OCI-LY1 (cell line): ENCODE measurements around the gene BACH1.

Experiments
- H2AFZ ChIP-seq: fragments of 200-600 bp; sonication (generic), shearing (Covaris generic); 2 replicates; pipeline ENCODE4 v1.6.0; 2014; ENCODE audit warnings: antibody characterized with exemption, mild to moderate bottlenecking, low read length
- H3F3A ChIP-seq: fragments of 200-600 bp; sonication (generic), shearing (Covaris generic); 2 replicates; pipeline ENCODE4 v1.6.0; 2014; ENCODE audit warnings: mild to moderate bottlenecking, antibody characterized with exemption, low read length, moderate library complexity; ENCODE audit not compliant: insufficient read depth
- H3K27ac ChIP-seq: fragments of 200-600 bp; sonication (generic); 2 replicates; pipeline ENCODE4 v1.5.1; 2014; ENCODE audit warnings: low read length, mixed run types, mild to moderate bottlenecking, low read depth; ENCODE audit not compliant: poor library complexity, severe bottlenecking
- H3K27me3 ChIP-seq: fragments of 200-600 bp; sonication (generic); 2 replicates; pipeline ENCODE4 v1.6.0; 2014; ENCODE audit warnings: antibody characterized with exemption, mild to moderate bottlenecking, low read length, moderate library complexity; ENCODE audit not compliant: insufficient read depth
- H3K36me3 ChIP-seq: fragments of 200-600 bp; sonication (generic); 2 replicates; pipeline ENCODE4 v1.6.1; 2014; ENCODE audit warnings: mild to moderate bottlenecking, antibody characterized with exemption, low read length, moderate library complexity, mixed read lengths; ENCODE audit not compliant: insufficient read depth
- H3K4me1 ChIP-seq: fragments of 200-600 bp; sonication (generic); 2 replicates; pipeline ENCODE4 v1.5.1; 2014; ENCODE audit warnings: mild to moderate bottlenecking, low read length, moderate library complexity; ENCODE audit not compliant: insufficient read depth, severe bottlenecking
- H3K4me2 ChIP-seq: fragments of 200-600 bp; sonication (generic), shearing (Covaris generic); 2 replicates; pipeline ENCODE4 v1.6.1; 2014; ENCODE audit warnings: low read length
- H3K4me3 ChIP-seq: fragments of 200-600 bp; sonication (generic); 2 replicates; pipeline ENCODE4 v1.5.1; 2014; ENCODE audit warnings: low read length, low read depth, mild to moderate bottlenecking, mixed read lengths; ENCODE audit not compliant: poor library complexity, severe bottlenecking
- H3K79me2 ChIP-seq: fragments of 200-600 bp; shearing (Covaris generic); 2 replicates; pipeline ENCODE4 v1.6.1; 2016; ENCODE audit warnings: mixed run types, low read length, mixed read lengths; ENCODE audit not compliant: insufficient read depth
- H3K9ac ChIP-seq: fragments of 200-600 bp; sonication (generic), shearing (Covaris generic); 2 replicates; pipeline ENCODE4 v1.6.1; 2014; ENCODE audit warnings: mild to moderate bottlenecking, low read length, mixed read lengths
- H3K9me2 ChIP-seq: fragments of 200-600 bp; sonication (generic), shearing (Covaris generic); 2 replicates; pipeline ENCODE4 v1.6.1; 2014; ENCODE audit warnings: low read depth, mild to moderate bottlenecking, low read length, mixed read lengths
- H3K9me3 ChIP-seq: fragments of 200-600 bp; shearing (Covaris generic); 2 replicates; pipeline ENCODE4 v1.6.1; 2014; ENCODE audit warnings: low read length, mixed read lengths
- H4K20me1 ChIP-seq: fragments of 200-600 bp; sonication (generic), shearing (Covaris generic); 2 replicates; pipeline ENCODE4 v1.6.0; 2016; ENCODE audit warnings: mild to moderate bottlenecking, low read length; ENCODE audit not compliant: insufficient read depth
- CTCF ChIP-seq: fragments of 200-600 bp; sonication (generic), shearing (Covaris generic); IDR thresholded peaks from 2 replicates; pipeline ENCODE4 v1.5.1; 2017; ENCODE audit warnings: mild to moderate bottlenecking, antibody characterized with exemption, low read length, moderate library complexity, mixed read lengths
- EZH2 ChIP-seq: fragments of 200-600 bp; sonication (generic), shearing (Covaris generic); IDR thresholded peaks from 2 replicates; pipeline ENCODE4 v1.8.0; 2017; ENCODE audit warnings: borderline replicate concordance, mixed run types, mild to moderate bottlenecking, antibody characterized with exemption, low read length, moderate library complexity, mixed read lengths

BACH1 gene

DNA sequence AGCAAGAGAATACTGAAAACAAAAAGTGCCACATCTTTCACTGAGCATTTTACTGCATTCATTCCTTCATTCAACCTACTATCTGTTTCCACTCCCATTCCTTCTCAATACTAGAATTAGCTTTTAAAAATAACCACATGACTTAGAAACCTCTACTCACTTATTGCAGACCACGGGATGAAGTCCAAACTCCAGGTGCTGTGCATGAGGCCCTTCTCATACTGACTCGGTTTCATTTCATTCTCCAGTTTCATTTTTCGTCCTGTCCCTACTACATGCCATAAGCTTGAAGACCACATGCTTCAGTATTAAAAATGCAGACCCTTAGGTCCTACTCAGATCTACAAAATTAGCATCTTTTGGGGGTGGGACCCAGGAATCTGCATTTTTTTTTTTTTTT is 2.3 kb upstream of the BACH1 start:
- H3K4me2 ChIP-seq = no peak overlapping the region
- TF ChIP-seq CTCF (no peak), EZH2 (no peak)
- no peaks in the 10 kb centered on the region for H3K9me2 ChIP-seq
- H3K27me3 ChIP-seq = no peaks in the 10 kb centered on the region
- H3K4me3 ChIP-seq = no peak overlapping the region
- no peaks in the 10 kb centered on the region for H4K20me1 ChIP-seq
- H3K79me2 ChIP-seq = peaks cover 15% of the 10 kb centered on the region
- H3K27ac ChIP-seq = no peak overlapping the region
- H3F3A ChIP-seq = no peaks in the 10 kb centered on the region
- no peak overlapping the region for H2AFZ ChIP-seq
- H3K4me1 ChIP-seq = peaks cover 35% of the 10 kb centered on the region
- H3K9me3 ChIP-seq = no peaks in the 10 kb centered on the region
- no peak overlapping the region for H3K9ac ChIP-seq
- H3K36me3 ChIP-seq = no peaks in the 10 kb centered on the region

GRCh38 chr21:29297483-29298347 is 1.0 kb upstream of the BACH1 start:
- Histone ChIP-seq H3K27me3 (no peaks in the 10 kb centered on the region), H3K79me2 (peaks cover 28% of the 10 kb centered on the region), H3K9me2 (no peaks in the 10 kb centered on the region), H3F3A (no peaks in the 10 kb centered on the region), H3K36me3 (no peaks in the 10 kb centered on the region), H3K9ac (peak overlapping the region; percentile 85; the same call in 1 of the 2 replicates), H3K4me1 (peaks cover 47% of the 10 kb centered on the region), H3K4me2 (peak overlapping the region; percentile 72), H2AFZ (no peak overlapping the region), H3K27ac (no peak overlapping the region), H3K4me3 (peak overlapping the region; percentile 84), H4K20me1 (no peaks in the 10 kb centered on the region), H3K9me3 (no peaks in the 10 kb centered on the region)
- TF ChIP-seq EZH2 (no peak), CTCF (no peak)

DNA sequence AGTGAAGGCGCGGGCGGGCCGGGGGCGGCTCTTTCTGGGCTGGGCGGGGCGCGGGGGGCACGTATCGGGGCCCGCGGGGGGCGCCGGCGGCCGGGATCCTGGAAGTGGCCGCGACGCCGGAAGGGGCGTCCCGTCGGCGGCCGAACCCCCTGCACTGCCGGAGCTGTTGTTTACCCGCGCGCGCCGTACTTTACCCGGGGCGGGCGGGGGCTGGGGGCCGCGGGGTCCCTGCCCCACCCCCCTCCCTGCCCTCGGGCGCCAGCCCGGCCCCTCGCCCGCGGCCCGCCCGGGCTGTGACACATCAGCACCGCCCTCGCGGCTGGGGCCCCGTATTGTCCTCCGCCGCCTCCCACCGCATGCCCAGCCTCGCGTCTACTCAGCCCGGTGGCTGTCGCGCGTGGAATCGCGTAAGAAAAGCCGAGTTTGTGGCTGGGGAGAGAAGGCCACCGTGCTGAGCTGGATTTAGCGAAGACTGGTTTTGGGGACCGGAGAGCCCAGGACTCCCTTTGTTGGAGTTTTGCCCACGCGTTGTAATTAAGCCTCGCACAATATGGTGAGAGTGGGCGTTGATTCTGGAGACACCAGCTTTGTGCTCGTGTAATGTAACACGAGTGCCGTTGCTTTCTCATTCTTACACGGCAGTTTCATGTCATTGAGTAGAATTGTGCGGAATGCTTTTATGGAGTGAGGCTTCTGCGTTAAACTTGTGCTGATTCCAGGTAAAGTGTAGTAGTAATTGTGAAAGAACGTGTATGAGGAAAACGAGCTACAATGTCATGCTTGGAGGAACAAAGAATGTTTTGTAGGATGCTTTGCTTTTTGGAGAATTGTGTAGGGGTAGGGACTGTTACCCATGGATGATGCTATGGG is 559 bp downstream of the BACH1 start:
- Histone ChIP-seq H3K36me3 (no peaks in the 10 kb centered on the region), H3K4me1 (peaks cover 55% of the 10 kb centered on the region), H3K9me3 (no peaks in the 10 kb centered on the region), H3K4me3 (peak overlapping the region; percentile 84), H3F3A (no peaks in the 10 kb centered on the region), H4K20me1 (no peaks in the 10 kb centered on the region; the same call in 1 of the 2 replicates), H2AFZ (no peak overlapping the region), H3K27me3 (no peaks in the 10 kb centered on the region), H3K9ac (peak overlapping the region; percentile 85), H3K9me2 (no peaks in the 10 kb centered on the region), H3K27ac (peak overlapping the region; percentile 70), H3K4me2 (peak overlapping the region; percentile 93), H3K79me2 (peaks cover 44% of the 10 kb centered on the region)
- TF ChIP-seq EZH2 = no peak
- TF ChIP-seq CTCF = no peak
